ENCODE data around the gene GH1.

DNA sequence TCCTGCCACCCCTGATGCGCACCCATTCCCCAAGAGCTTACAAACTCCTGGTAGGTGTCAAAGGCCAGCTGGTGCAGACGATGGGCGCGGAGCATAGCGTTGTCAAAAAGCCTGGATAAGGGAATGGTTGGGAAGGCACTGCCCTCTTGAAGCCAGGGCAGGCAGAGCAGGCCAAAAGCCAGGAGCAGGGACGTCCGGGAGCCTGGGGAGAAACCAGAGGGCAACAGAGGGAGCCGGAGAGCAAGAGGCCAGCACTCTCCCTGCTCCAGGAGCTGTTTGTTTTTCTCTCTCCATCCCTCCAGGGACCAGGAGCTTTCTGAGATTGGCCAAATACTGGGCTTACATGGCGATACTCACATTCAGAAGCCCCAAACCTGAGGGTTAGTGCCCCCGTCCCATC lies 334 bp downstream of the GH1 start:
- no peak for TF ChIP-seq POLR2A (IDR thresholded peaks at IDR 0.05)
- TF ChIP-seq, protein P1, sequence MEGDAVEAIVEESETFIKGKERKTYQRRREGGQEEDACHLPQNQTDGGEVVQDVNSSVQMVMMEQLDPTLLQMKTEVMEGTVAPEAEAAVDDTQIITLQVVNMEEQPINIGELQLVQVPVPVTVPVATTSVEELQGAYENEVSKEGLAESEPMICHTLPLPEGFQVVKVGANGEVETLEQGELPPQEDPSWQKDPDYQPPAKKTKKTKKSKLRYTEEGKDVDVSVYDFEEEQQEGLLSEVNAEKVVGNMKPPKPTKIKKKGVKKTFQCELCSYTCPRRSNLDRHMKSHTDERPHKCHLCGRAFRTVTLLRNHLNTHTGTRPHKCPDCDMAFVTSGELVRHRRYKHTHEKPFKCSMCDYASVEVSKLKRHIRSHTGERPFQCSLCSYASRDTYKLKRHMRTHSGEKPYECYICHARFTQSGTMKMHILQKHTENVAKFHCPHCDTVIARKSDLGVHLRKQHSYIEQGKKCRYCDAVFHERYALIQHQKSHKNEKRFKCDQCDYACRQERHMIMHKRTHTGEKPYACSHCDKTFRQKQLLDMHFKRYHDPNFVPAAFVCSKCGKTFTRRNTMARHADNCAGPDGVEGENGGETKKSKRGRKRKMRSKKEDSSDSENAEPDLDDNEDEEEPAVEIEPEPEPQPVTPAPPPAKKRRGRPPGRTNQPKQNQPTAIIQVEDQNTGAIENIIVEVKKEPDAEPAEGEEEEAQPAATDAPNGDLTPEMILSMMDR (IDR thresholded peaks at IDR 0.05), result no peak

All from tibial nerve (tissue), 3 donors.